HG02571 (cell line): ENCODE measurements around the gene MYOCD.

Source experiments
- ATAC-seq: cut with Tn5 transposase; IDR thresholded peaks from one replicate; pipeline ENCODE4 v1.9.1; 2021; ENCODE audit warnings: mild to moderate bottlenecking, moderate library complexity; ENCODE audit not compliant: unreplicated experiment

The MYOCD gene

GRCh38 chr17:12642034-12642433 is 23.7 kb upstream of the MYOCD start:
- ATAC-seq = no peak

DNA sequence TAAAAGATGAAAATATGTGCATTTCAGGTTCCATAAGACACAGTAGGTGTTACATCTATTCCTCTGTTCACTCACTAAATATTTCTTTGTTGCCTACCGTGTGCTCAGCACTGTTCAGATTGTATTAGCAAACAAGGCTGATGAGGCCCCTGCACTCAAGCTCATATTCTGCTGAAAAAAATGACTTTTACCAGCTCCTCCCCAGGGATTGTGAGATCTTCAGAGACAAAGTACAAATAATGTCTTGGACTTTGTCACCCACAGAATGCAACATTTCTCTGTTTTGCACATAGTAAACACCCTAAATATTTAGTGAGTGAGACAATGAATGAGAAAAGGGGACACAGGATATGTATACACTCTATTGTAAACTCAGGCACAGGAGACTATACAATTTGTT is 21.9 kb upstream of the MYOCD start:
- ATAC-seq = no peak

DNA sequence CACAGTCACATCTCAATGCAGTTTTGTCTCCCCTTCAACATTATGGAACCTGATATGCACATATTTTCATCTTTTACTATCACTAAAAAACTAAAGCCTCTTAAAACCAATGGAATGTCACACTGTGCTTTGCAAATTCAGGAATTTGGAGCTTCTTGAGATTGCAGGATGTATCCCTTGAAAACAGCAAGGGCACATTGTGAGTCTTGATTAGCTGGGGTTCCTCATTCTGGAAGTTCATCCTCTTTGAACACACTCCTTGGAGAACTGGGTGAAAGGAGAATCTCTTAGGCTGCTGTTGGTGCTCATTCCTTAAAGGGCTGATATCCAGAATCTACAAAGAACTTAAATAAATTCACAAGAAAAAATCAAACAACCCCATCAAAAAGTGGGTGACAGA is 21.1 kb upstream of the MYOCD start:
- no peak for ATAC-seq

GRCh38 chr17:12646761-12647422 is 18.8 kb upstream of the MYOCD start:
- no peak for ATAC-seq

DNA sequence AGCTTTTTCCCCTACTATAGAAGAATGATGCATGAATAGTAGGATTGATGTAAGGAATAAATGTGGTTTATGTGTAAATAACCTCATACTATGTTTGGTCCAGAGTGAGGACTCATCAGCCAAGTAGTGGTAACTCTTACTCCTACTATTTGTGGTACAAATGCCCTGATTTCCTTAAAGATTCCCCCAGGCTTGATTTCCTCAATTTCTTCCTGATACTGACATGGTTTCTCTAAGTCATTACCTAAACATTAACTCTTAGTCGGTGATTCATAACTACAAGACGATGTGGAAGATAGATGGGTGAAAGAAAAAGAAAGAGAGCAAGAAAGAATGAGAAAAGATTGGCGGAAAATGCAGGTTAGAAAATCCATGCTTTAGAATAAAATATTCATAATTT is 17.2 kb upstream of the MYOCD start:
- ATAC-seq = no peak

DNA sequence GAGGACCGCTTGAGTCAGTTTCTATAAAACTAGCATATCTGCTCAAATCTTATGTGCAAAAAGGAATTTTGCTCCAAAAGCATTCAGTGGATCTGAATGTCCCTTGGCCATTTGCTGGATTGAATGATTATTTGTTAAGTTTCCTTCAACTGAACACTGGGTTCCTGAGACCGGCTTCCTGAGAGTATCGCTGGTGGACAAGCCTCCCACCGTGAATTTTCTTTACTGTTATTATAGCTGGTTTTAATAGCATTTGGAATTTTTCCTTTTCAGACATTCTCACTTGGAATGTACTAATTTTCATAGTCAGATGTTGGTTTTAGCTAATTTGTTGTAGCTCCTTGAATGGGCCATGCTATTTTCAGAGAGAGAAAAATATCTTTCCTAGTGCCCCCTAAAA is 9.8 kb upstream of the MYOCD start:
- ATAC-seq = no peak

- no peak for ATAC-seq
Measured at GRCh38 chr17:12656354-12656753, 9.3 kb upstream of the MYOCD start.

GRCh38 chr17:12659500-12659899 is 6.2 kb upstream of the MYOCD start:
- no peak for ATAC-seq

GRCh38 chr17:12664252-12664651 is 1.4 kb upstream of the MYOCD start:
- ATAC-seq = no peak

DNA sequence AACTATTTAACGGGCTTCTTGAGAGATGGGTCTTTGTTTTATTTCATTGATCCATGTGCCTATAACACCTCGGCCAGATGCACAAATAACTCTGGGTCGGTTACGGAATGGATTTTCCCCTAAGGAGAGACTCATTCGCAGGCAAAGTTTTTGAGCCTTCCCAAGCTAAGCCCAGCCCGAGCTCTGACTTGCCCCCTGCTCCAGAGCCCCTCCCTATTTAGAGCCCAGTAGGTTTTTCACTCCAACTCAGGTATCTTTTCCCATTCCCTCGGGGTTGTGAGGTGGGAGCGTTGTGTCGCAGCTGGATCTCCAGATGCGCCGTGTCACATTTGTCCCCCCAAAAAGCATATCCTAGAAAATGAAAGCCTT is 812 bp upstream of the MYOCD start:
- ATAC-seq = no peak

- ATAC-seq = no peak
Measured at GRCh38 chr17:12666718-12667117, 1.0 kb downstream of the MYOCD start.

DNA sequence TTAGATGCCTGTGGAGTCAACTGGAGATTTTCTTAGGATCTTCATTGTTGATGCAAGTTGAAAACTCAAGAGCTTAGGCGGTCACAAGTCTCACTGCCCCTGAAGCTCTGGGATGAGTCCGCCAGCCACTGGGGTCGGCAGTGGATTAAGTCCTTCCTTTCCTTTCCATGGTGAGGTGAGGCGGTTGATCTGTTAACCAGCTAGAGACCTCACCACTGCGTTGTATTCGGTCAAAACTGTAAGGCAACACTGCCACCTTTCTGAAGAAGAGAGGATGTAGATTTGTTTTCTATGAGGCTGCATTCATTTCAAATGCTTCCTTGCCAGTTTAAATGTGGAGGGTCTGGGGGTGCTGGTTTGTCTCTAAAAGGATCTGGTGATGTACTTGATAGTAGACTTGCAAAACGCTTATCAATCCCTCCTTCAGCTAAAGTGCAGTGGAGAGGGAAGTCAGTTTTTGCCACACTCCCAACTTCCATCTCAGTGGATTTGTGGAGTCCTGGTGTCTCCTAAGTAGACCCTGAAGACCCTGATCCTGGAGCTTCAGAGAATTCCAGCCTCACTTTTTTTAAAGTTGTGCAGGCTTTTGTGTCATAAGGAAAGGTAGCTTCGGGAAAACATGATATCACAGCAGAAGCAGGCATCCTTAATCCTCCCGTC is 1.7 kb downstream of the MYOCD start:
- no peak for ATAC-seq

GRCh38 chr17:12671906-12672305 is 6.2 kb downstream of the MYOCD start:
- no peak for ATAC-seq

- no peak for ATAC-seq
Measured at GRCh38 chr17:12672947-12673346, 7.3 kb downstream of the MYOCD start.

DNA sequence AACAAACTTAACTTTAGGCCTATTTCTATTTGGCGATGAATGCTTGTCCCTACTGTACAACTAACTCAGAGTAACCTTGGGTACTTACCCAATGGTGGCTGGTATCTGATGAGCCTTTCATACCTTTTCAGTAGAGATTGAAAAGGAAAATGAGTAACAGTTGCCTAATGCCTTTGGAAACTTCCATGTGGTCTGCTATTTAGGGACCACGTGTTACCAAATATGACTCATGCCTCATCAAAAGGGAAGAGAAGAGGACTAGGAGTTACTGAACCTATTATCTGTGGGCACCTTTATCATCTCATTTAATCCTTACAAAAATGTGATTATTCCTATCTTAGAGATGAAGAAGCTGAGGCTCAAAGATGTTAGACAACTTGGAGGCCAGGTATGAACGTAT is 8.1 kb downstream of the MYOCD start:
- ATAC-seq = no peak

GRCh38 chr17:12680407-12680897 is 14.8 kb downstream of the MYOCD start:
- no peak for ATAC-seq

DNA sequence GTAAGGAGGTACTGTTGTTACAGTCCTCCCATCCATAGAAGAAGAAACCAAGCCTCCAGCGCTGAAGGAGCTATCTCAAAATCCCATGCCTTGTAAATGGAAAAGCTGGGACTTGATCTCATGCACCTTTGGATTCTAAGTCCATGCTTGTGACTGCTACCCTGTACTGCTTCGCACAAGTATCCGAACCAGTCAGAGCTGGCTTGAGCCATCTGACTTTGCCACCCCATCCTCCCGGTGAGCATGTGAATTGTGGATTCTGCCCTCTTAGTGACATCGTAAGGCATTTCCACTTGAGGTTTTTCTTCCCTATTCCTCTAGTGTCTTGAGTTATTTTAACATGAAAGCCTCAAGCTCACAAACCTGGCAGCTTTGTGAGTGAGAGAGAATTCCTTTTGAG is 15.3 kb downstream of the MYOCD start:
- no peak for ATAC-seq

- ATAC-seq = no peak
Measured at GRCh38 chr17:12683299-12683698, 17.6 kb downstream of the MYOCD start.

DNA sequence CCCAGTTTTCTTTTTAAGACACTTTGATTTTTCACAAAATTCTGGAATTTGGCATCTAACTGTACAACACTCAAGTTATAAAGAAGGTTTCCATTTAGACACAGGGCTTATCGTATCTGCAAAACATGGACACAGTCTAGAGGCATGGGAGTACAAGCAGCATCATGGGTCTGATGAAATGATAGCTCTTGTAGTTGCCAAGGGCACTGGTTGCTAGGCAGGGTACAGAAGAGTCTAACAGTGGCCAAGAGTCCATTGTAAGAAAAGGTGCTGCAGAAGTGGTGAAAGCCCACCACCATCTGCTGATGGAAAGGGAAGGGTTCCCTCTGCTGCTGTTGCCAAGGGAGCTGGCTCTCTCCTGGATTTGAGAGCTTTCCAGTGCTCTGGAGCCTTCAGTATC is 20.8 kb downstream of the MYOCD start:
- no peak for ATAC-seq

GRCh38 chr17:12688382-12688781 is 22.7 kb downstream of the MYOCD start:
- ATAC-seq = no peak

DNA sequence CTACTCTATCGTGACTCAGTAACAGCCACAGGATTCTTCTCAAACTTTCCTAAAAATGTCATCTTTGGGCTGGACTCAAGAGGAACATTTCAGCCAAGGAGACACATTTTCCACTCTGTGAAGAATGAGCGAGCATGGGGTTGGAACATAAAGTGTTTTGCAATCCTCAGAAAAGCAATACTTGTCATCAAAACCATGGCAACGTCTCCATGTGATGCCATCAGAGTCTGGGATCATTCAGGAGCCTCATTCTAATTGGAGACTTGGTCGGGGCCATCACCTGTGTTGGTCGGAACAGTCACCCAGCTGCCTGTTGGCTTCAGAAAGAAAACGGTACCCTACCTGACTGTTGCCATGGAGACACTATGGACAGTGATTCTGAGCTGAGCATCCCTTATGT is 25.5 kb downstream of the MYOCD start:
- ATAC-seq = no peak

- no peak for ATAC-seq
Measured at GRCh38 chr17:12693640-12694039, 27.9 kb downstream of the MYOCD start.

DNA sequence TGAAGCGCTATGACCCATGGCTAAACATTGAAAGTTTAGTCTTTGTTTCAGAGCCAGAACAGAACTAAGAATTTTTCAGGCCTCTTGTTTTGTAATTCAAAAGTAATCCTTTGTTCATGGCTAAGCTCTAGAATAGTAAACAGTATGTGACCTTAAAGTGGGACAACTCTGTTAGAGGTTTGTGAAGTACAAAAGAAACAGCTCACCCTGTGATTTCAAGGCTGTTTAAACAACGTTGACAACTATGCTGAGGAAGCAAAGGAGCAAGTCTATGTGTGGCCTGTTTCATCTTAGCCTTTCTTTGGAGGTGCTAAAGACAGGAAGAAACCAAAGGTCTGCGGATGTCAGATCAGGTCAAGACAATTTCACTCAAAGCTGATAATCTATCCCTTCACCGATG is 40.4 kb downstream of the MYOCD start:
- no peak for ATAC-seq
